SU-DHL-6 (cell line): Measurements from ENCODE around the gene MACROH2A2.

Experiments
- EZH2phosphoT487 ChIP-seq: fragments of 200-600 bp; sonication (generic), shearing (Covaris generic); conservative IDR thresholded peaks from 2 replicates; pipeline ENCODE4 v1.6.1; 2018; ENCODE audit warnings: mild to moderate bottlenecking, antibody characterized with exemption, low read length, moderate library complexity, mixed read lengths
- TF ChIP-seq, protein P1 (sequence below): fragments of 200-600 bp; sonication (generic); IDR thresholded peaks from one replicate; pipeline ENCODE4 v1.5.1; 2017; ENCODE audit warnings: antibody characterized with exemption, mild to moderate bottlenecking, low read length, moderate library complexity; ENCODE audit not compliant: insufficient read depth, poor library complexity, severe bottlenecking

DNA sequence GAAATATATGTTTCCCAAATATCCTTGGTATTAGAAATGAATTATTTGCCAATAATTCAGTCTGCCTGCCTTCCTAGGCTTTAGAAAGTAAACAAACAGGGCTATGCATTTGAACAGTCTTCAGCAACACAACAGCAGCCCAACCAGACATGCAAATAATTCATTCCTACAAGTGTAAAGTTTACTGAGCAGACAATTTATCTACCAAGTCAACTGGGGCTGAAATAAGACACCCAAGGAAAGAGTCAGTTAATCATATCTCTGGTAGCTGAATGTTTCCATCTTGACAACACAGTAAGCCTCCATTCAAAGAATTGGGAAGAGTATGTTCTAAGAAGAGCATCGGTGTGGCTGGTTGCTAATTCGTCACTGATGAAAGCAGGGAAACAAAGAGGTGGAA lies 41.6 kb downstream of the MACROH2A2 start:
- TF ChIP-seq, protein P1, sequence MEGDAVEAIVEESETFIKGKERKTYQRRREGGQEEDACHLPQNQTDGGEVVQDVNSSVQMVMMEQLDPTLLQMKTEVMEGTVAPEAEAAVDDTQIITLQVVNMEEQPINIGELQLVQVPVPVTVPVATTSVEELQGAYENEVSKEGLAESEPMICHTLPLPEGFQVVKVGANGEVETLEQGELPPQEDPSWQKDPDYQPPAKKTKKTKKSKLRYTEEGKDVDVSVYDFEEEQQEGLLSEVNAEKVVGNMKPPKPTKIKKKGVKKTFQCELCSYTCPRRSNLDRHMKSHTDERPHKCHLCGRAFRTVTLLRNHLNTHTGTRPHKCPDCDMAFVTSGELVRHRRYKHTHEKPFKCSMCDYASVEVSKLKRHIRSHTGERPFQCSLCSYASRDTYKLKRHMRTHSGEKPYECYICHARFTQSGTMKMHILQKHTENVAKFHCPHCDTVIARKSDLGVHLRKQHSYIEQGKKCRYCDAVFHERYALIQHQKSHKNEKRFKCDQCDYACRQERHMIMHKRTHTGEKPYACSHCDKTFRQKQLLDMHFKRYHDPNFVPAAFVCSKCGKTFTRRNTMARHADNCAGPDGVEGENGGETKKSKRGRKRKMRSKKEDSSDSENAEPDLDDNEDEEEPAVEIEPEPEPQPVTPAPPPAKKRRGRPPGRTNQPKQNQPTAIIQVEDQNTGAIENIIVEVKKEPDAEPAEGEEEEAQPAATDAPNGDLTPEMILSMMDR = no peak
- no peak for TF ChIP-seq EZH2phosphoT487
